GM12878 (cell line): Measurements from ENCODE around the gene SETD4. TPM values are rescaled to one million over a fixed set of nuclear protein-coding genes. Genes with fewer than 3 reads are reported as not detected.

Experiments used
- ATAC-seq: fragments of 200-7000 bp; cut with Tn5 transposase; 3 replicates; pipeline ENCODE4 v1.9.1; 2020; ENCODE audit warnings: mild to moderate bottlenecking, moderate library complexity
- BruUV-seq: library from RNA; stranded (reverse); fragments of 400-500 nt; replicated peaks from 2 replicates; lab custom pipeline; 2021; lab: Mats Ljungman, UMichigan
- CTCF ChIA-PET: fragments of 300-600 bp; sonication (Branson Sonifier 250); formaldehyde crosslinking; extraction: SDS; loops from one replicate; lab custom pipeline; 2021; ENCODE audit warnings: inconsistent platforms; lab: Yijun Ruan, JAX
- POLR2A ChIA-PET: fragments of 350-600 bp; formaldehyde crosslinking; extraction: SDS; loops from one replicate; lab custom pipeline; 2021; ENCODE audit warnings: inconsistent platforms; lab: Charles Lee
- RAD21 ChIA-PET: fragments of 300-600 bp; sonication (Branson Sonifier 250); formaldehyde crosslinking; loops from one replicate; lab custom pipeline; 2023; ENCODE audit warnings: antibody characterized with exemption; ENCODE audit not compliant: unreplicated experiment; lab: Charles Lee
- SMC1A ChIA-PET: fragments of 300-600 bp; sonication (Branson Sonifier 250); formaldehyde crosslinking; loops from one replicate; lab custom pipeline; 2023; ENCODE audit not compliant: unreplicated experiment, uncharacterized antibody; lab: Charles Lee
- DNase-seq: peaks from one replicate; pipeline ENCODE4 v3.0.0-alpha.2; 2011; ENCODE audit warnings: low read depth, low spot score
- FAIRE-seq: peaks from 3 replicates; lab custom pipeline; 2011; peaks lifted over from hg19 to GRCh38; lab: Jason Lieb, UNC
- H2AFZ ChIP-seq: 2 replicates; pipeline ENCODE4 v1.6.0; 2011; ENCODE audit warnings: low read depth, low read length, control low read depth; ENCODE audit not compliant: control insufficient read depth
- H3K27ac ChIP-seq: 2 replicates; pipeline ENCODE4 v1.5.1; 2011; ENCODE audit warnings: control low read depth; ENCODE audit not compliant: control insufficient read depth, insufficient read depth
- H3K27me3 ChIP-seq, 2 experiments: replicated peaks in 1 of 2; 2 replicates each; pipeline versions ENCODE4 v1.6.0 to v1.6.1; 2011; ENCODE audit warnings: low read length in 1 of 2; ENCODE audit not compliant: control insufficient read depth in 2 of 2, insufficient read depth in 2 of 2
- H3K36me3 ChIP-seq, 2 experiments: 2 replicates each; pipeline ENCODE4 v1.5.1; 2011; ENCODE audit warnings: low read length in 1 of 2; ENCODE audit not compliant: control insufficient read depth in 2 of 2, insufficient read depth in 2 of 2
- H3K4me1 ChIP-seq: 2 replicates; pipeline ENCODE4 v1.6.1; 2011; ENCODE audit warnings: mild to moderate bottlenecking, low read length, moderate library complexity, mixed read lengths; ENCODE audit not compliant: control insufficient read depth, insufficient read depth
- H3K4me2 ChIP-seq: 2 replicates; pipeline ENCODE4 v1.6.0; 2011; ENCODE audit warnings: control low read depth; ENCODE audit not compliant: control insufficient read depth, insufficient read depth
- H3K4me3 ChIP-seq: fragments of 200-600 bp; sonication (generic); 2 replicates; pipeline ENCODE4 v1.5.1; 2016
- H3K79me2 ChIP-seq: 2 replicates; pipeline ENCODE4 v1.6.0; 2011; ENCODE audit warnings: low read length; ENCODE audit not compliant: control insufficient read depth, insufficient read depth
- H3K9ac ChIP-seq: 2 replicates; pipeline ENCODE4 v1.8.0; 2011; ENCODE audit warnings: low read length, control low read depth, mixed read lengths; ENCODE audit not compliant: control insufficient read depth, insufficient read depth
- H3K9me3 ChIP-seq: replicated peaks from 3 replicates; pipeline ENCODE4 v1.5.1; 2011; ENCODE audit warnings: mild to moderate bottlenecking, low read length; ENCODE audit not compliant: control insufficient read depth, insufficient read depth
- H4K20me1 ChIP-seq: 2 replicates; pipeline ENCODE4 v1.6.0; 2011; ENCODE audit not compliant: control insufficient read depth, insufficient read depth
- CBX5 ChIP-seq: sonication (generic); IDR thresholded peaks from 2 replicates; pipeline ENCODE4 v1.6.1; 2016; ENCODE audit warnings: low read depth, moderate library complexity, mild to moderate bottlenecking, inconsistent platforms
- E2F8 ChIP-seq: fragments of 450-650 bp; IDR thresholded peaks from 2 replicates; pipeline ENCODE4 v1.6.1; 2018; ENCODE audit warnings: mild to moderate bottlenecking, low read depth, moderate library complexity; ENCODE audit not compliant: partially characterized antibody
- KAT2A ChIP-seq: conservative IDR thresholded peaks from 2 replicates; pipeline ENCODE4 v1.6.1; 2011; ENCODE audit warnings: low read depth, low read length; ENCODE audit not compliant: control insufficient read depth
- TAF1 ChIP-seq: IDR thresholded peaks from 2 replicates; pipeline ENCODE4 v1.6.1; 2011; ENCODE audit warnings: mild to moderate bottlenecking, low read depth, low read length, borderline replicate concordance
- ZBTB11 ChIP-seq: fragments of 450-650 bp; formaldehyde crosslinking; IDR thresholded peaks from 2 replicates; pipeline ENCODE4 v1.5.0; 2022; ENCODE audit warnings: mild to moderate bottlenecking, missing genetic modification characterization
- WGBS: methylation state at CpG from one replicate; pipeline ENCODE4 v1.1.6; 2016; ENCODE audit warnings: low lambda C conversion rate; ENCODE audit not compliant: insufficient replicate concordance, insufficient coverage; ENCODE audit errors: missing lambda C conversion rate; 5-methylcytosine and 5-hydroxymethylcytosine counted together
- in situ Hi-C: fragments of 300-500 bp; cut with MboI; formaldehyde crosslinking; loops from 9 replicates; pipeline ENCODE4 v1.14.3; 2018; ENCODE audit warnings: mixed read lengths
- intact Hi-C: fragments of 100-400 bp; cut with micrococcal nuclease; formaldehyde crosslinking; loops from one replicate; pipeline ENCODE4 v1.14.2; 2022; ENCODE audit not compliant: unreplicated experiment
- polyA plus RNA-seq, 11 experiments: library from polyadenylated mRNA; depleted of rRNA in 4 of 11; unstranded in 6 of 11; stranded (reverse) in 5 of 11; fragments of >200 nt; fragmentation: Nextera tagmentation in 4 of 11; fragmentation: Illumina TruSeq in 1 of 11; extraction: Ambion mirVana in 4 of 11; extraction: Trizol in 1 of 11; gene quantifications; 1 replicate in 1 of 11; 2 replicates in 10 of 11; pipeline versions ENCODE4 v1.2.1 to v1.2.3, GENCODE V29; 2011 to 2016; ENCODE audit warnings: inconsistent platforms in 2 of 11, missing spikeins in 2 of 11, low read depth in 1 of 11
- total RNA-seq, 4 experiments: library from RNA; depleted of rRNA in 3 of 4; stranded (reverse); fragments of >200 nt in 3 of 4; fragmentation: Illumina TruSeq in 1 of 4; extraction: Trizol in 1 of 4; gene quantifications; 2 replicates each; pipeline versions ENCODE4 v1.2.1 to v1.2.3, GENCODE V29; 2013 to 2021

Gene SETD4
- total and polyA plus RNA-seq, 10 of the 15 experiments (the other 5 are each of a cell fraction or from before 2014, with no cell fraction given) = 10.3 to 37.0 (median 18.6) TPM

- Histone ChIP-seq H3K4me2 (no peak overlapping the region), H3K4me3 (no peak overlapping the region), H3K9ac (no peak overlapping the region), H3K27ac (no peak overlapping the region), H4K20me1 (no peaks in the 10 kb centered on the region), H2AFZ (no peak overlapping the region), H3K27me3 (no peaks in the 10 kb centered on the region), H3K79me2 (no peaks in the 10 kb centered on the region), H3K4me1 (no peaks in the 10 kb centered on the region), H3K9me3 (peaks cover 13% of the 10 kb centered on the region; the same call in 2 of the 3 replicates), H3K36me3 (no peaks in the 10 kb centered on the region)
- in situ Hi-C loops (no loop called here), intact Hi-C loops (no loop called here)
- no peak for TF ChIP-seq ZBTB11 (CRISPR knock-in tag)
- no peak for TF ChIP-seq E2F8
- TF ChIP-seq TAF1 = no peak
- no peak for TF ChIP-seq KAT2A
- TF ChIP-seq CBX5 = 0 out of 2 replicates have a peak, but pooled peaks have one; percentile 48
- CTCF ChIA-PET = no interaction called here
- no peak for DNase-seq
- RAD21 ChIA-PET = no interaction called here
- SMC1A ChIA-PET = no interaction called here
- BruUV-seq = no TSS peak
- POLR2A ChIA-PET = no interaction called here
- WGBS = 8% methylated on average over 1 of the region's 1 CpG
- no peak for FAIRE-seq
- no peak for ATAC-seq
Observed at GRCh38 chr21:36093512-36093911, 33.2 kb upstream of the SETD4 start.
